ENCODE measurements around the gene PODN. TPM values are rescaled to one million over a fixed set of nuclear protein-coding genes. Genes with fewer than 3 reads are reported as not detected.
A peak's percentile ranks its signal among the peaks of the same experiment; 100 is the strongest.

The PODN gene
- total RNA-seq, 1 experiment from 2014 or later, result not detected

DNA sequence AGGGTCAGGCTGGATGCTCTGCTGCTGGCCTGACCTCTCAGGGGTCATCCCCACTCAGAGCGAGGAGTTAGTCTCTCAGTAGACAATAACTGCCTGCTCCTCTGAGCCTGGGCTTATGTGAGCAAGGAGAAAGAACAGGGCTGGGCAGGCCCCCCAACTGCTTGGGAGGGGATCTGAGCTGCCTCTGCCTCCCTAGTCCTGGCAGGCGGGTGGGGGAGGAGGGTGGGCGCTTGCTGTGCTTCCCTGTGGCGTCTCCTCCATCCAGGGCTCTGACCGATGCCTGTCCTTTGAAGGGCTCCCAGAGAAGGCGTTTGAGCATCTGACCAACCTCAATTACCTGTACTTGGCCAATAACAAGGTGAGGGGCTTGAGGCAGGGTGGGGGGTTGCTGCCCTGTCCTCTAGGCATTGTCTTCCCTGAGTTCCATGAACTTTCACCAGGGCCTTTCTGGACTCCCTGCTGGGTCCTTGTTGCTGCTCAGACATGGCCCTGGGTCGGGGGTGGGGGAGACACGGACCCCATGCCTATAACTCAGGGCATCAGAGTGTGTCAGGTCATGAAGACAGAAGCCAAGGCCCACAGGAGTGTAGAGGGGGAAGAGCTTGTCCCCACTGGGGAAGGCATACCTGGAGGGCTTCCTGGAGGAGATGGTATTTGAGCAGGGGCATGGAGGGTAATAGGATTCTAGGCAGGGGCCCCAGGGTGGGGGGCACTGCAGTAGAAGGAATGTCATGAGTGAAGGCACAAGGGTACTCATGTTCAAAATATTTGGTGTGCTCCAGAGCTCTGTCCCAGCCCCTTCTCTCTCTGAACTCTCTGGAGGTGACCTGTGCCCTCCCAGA lies 12.5 kb downstream of the PODN start:
- DNase-seq (ENCODE audit: low read depth), result no peak

DNA sequence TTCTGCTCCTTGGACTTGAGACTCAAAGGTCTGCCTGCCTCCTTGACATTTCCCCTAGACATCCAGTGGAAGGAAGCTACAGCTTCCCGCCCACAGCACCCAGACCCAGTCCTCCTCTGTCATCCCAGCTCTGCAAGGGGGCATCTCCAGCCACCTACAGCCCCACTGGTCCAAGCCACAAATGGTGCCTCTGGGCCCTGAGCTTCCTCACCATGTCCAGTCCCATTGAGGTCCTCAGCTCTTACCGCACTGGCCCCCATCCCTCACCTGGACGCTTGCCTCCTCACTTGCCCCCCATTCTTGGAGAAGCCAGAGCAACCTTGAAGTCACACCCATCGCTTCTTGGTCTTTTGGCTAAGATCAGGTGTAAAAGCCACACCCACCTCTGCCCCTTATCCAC lies 13.2 kb downstream of the PODN start:
- no peak for DNase-seq (ENCODE audit: low read depth)

DNA sequence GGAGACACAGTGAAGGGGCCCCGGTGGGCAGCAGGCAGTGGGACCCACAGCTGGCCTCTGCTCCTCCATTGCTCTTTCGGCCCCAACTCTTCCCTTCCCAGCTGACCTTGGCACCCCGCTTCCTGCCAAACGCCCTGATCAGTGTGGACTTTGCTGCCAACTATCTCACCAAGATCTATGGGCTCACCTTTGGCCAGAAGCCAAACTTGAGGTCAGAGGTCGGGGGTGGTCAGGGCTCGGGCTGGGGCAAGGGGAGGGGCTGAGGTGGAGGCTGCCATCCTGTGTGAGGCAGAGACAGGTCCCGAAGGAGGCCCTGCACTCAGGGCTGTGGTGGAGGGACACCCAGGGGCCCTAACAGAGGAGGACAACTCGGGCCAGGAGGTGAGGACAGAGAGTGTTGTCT lies 13.7 kb downstream of the PODN start:
- DNase-seq (ENCODE audit: low read depth), result no peak

DNA sequence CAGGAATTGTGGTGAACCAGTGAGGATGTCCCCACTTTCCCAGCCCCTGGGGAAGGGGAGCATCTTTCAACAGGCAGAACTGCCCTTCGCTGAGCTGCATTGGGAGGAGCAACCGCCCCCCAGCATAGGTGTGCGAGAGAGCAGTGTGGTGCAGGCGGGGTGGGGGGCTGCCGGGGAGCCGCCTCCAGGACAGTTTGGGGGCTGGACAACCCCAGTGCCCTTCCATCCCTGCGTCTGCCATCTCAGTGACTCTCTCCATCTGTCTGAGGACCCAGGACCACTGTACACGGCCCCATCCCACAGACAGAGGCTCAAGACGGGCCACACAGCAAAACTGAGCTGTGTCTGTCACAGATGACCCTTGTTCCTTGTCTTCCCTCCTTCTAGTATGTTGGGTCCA lies 14.2 kb downstream of the PODN start:
- DNase-seq (ENCODE audit: low read depth), result no peak

DNA sequence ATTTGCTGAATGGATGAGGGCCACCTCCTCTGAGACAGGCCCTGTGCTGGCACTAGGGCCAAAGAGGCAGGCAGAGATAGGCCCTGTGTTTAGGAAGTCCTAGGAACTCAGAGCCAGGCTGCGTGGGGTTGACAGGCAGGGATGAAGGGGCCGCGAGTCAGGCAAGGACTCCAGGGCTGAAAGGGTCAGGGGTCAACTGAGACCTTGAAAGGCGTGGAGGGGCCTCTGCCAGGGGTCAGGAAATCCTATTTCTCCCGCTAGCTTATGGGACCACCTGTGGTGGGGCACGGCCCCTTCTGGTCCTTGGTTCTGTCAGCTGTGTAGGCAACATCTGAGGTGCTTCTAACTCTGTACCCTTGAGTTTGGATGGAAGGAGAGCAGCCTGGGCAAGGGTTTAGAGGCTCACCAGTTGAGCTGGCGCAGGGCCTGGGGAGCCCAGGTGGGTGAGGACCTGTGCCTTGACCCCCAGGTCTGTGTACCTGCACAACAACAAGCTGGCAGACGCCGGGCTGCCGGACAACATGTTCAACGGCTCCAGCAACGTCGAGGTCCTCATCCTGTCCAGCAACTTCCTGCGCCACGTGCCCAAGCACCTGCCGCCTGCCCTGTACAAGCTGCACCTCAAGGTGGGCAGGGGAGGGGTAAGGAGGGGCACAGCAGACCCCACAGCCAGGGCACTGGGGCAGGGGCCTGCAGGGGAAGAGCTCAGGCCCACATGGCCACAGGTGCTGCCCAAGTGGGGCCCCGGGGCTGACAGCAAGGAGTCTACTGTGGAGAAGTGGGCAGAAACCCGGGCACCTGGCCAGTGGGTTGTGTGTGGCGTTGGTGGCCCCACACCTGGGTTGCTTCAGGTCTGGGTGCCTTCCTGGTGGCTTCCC lies 14.9 kb downstream of the PODN start:
- no peak for DNase-seq (ENCODE audit: low read depth)

DNA sequence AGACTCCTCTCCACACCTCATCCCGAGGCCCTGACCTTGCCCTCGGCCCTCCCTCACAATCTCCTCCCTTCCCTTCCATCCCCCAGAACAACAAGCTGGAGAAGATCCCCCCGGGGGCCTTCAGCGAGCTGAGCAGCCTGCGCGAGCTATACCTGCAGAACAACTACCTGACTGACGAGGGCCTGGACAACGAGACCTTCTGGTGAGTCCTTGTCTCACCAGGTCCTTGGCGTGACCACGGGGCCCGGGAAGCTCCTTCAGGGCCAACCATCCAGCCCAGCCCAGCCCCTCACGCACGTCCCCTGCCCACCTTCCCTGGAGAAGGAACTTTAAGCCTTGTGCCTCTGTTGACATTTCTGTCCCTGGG lies 15.6 kb downstream of the PODN start:
- no peak for DNase-seq (ENCODE audit: low read depth)

DNA sequence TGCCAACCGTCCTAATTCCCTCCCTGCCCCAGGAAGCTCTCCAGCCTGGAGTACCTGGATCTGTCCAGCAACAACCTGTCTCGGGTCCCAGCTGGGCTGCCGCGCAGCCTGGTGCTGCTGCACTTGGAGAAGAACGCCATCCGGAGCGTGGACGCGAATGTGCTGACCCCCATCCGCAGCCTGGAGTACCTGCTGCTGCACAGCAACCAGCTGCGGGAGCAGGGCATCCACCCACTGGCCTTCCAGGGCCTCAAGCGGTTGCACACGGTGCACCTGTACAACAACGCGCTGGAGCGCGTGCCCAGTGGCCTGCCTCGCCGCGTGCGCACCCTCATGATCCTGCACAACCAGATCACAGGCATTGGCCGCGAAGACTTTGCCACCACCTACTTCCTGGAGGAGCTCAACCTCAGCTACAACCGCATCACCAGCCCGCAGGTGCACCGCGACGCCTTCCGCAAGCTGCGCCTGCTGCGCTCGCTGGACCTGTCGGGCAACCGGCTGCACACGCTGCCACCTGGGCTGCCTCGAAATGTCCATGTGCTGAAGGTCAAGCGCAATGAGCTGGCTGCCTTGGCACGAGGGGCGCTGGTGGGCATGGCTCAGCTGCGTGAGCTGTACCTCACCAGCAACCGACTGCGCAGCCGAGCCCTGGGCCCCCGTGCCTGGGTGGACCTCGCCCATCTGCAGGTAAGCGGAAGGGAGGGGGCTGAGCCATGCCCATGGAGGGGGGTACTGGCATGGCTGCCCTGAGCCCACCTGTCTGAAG lies 16.5 kb downstream of the PODN start:
- DNase-seq (ENCODE audit: low read depth), result no peak

DNA sequence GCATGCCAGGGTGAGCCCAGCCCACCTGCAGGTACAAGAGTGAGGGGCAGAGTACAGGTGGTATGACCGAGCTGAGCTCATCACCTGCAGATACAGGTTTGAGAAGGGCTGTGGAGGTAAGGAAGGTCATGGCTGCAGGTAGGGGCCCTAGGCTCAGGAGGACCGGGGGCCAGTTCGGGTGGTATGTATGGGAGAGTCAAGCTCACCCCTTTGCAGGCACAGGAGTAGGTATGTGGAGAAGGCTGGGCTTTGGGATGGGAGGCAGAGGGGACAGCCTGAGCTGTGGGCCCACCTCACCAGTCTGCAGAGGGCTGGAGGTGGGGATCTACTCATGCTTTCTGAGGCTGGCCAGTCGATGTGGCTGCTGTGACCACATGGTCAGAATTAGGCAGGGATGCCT lies 17.2 kb downstream of the PODN start:
- DNase-seq (ENCODE audit: low read depth), result no peak

DNA sequence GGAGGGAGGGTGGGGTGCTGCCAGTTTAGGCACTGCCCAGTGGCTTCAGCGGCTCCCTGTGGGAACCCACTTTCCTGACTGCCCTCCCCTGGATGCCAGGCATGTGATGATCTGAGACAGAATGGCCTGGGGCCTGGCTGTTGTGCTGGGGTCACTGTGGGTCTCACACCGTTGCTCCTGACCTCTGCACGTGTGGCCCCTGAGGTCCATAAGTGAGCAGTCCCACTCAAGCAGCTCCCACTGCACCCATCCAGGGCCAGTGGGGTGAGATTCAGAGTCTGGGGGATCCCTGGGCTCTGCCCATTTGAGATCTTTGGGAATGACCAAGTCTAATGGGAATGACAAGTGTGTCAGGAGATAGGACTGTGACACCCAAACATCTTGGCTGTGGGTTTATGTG lies 18.0 kb downstream of the PODN start:
- DNase-seq (ENCODE audit: low read depth), result no peak

DNA sequence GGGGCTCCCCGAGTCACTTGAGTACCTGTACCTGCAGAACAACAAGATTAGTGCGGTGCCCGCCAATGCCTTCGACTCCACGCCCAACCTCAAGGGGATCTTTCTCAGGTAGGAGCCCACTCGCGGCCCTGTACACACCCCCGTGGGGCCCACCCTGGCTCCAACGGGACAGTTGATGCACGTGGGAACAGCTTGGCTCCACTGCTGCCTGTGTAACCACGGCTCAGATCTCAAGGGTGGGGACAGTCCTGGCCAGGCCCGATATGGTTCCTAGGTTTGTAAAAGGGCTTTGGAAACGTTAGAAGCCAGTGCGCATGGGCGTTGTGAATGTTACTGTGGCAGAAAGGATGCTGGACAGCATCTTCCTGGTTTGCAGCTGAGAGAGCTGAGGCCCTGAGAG lies 18.8 kb downstream of the PODN start:
- DNase-seq (ENCODE audit: low read depth), result no peak

DNA sequence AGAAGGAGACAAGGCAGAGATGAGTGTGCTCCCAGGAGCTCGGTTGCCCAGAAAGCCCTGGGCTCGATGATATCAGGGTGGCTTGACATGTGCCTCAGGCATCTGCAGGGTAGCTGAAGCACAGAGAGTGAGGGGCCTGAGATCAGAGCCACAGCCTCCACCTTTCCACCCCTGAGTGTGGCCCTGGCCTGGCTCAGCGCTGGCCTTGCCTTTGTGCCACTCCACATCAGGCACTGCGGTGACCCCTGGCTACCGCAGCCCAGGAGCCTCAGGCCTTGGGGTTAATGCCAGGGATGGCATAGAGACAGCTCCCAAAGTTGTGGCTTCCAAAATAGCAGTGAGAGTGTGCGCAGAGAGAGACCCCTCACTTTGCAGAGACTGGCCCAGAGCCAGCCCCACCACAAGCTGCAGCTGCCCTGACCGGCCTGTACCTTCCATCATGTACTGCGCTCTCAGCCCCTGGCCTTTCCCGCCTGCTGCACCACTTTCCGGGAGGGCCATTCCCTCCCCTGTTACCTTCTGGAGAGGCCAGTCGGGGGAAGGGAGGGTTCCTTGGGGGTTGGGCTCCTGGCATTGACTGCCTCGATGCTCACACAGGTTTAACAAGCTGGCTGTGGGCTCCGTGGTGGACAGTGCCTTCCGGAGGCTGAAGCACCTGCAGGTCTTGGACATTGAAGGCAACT lies 19.5 kb downstream of the PODN start:
- no peak for DNase-seq (ENCODE audit: low read depth)

DNA sequence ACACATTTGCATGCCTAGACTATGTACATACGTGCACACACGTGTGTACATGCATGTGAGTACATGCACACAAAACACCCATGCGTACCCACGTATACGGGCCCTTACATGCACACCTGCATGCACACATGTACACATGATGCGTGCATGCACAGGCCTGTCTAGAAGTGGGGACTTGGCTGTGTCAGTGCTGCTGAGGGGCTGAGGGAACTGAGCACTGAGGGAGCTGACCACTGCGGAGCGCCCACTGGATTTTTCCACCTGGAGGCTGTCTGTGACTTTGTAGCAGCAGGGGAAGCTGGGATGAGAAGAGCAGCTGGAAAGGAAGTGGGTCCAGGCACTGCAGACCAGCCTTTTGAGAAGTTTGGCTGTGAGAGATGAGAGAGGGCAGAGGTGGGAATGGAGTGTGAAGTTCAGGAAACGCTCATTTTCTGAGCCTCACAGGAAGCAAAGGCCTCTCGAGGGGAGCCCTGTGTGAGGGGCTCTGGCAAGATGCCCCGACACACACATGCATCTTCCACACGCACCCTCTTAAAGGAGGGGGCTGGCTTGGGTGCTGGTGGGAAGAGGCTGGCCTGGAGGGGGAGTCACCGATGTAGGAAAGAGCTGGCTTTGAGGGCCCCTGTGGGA lies 20.9 kb downstream of the PODN start:
- DNase-seq (ENCODE audit: low read depth), result no peak

DNA sequence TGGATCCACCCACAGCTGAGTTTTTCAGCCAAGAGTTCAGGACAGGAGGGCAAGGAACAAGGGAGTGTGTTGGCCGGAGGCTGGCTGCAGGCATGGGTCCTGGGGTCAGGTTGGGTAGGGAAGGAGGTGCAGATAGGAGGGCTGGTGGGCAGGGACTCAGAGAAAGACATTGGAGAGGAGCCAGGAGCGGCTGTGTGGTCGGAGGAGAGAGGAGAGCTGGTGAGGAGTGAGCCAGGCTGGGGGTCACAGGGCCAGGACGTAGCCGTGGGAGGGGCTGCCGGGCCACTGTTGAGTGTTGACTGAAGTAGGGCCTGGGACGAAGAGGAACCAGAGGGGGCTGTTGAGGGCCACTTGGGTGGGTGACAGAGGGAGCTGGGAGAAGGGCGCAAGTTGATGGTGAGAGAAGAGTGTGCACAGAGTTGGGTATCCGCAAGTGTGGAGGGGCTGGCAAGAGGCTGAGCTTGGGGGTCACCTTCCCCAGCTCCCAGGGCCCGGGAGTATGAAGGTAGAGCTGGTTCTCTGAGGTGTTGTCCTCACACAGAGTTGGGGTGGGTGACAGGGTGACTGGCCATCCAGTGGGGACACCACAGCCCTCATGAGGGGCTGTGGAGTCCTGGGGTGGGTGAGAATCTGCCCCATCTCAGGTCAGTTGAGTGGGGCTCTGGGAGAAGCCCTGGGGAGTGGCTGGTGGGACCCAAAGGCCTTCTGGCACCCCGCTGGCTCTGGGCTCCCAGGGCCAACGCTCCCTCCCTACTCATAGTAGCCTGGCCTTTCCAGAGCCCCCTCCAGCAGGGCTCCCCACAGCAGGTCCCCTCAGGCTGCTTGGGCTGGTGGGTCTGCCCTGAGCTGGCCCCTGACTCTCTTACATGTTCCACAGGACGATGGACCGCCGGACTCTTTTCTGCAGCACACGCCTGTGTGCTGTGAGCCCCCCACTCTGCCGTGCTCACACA lies 21.9 kb downstream of the PODN start:
- no peak for DNase-seq (ENCODE audit: low read depth)

DNA sequence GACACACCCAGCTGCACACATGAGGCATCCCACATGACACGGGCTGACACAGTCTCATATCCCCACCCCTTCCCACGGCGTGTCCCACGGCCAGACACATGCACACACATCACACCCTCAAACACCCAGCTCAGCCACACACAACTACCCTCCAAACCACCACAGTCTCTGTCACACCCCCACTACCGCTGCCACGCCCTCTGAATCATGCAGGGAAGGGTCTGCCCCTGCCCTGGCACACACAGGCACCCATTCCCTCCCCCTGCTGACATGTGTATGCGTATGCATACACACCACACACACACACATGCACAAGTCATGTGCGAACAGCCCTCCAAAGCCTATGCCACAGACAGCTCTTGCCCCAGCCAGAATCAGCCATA lies 22.6 kb downstream of the PODN start:
- DNase-seq (ENCODE audit: low read depth), result no peak

DNA sequence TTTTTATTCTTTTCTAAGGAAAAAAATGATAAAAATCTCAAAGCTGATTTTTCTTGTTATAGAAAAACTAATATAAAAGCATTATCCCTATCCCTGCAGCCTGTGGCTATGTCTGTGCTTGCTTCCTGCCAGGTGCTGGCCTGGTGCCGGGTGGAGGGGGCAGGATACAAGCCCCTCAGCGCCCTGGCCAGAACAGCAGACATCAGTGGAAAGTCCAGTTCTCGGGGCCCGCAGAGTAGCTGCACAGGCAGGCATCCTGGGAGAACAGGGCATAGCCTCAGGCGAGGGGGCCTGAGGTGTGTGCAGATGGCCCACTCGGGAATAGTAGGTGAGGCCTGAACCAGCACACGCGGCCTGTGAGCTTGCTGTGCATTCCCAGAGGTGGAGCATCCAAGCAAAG lies 23.4 kb downstream of the PODN start:
- DNase-seq (ENCODE audit: low read depth), result no peak

DNA sequence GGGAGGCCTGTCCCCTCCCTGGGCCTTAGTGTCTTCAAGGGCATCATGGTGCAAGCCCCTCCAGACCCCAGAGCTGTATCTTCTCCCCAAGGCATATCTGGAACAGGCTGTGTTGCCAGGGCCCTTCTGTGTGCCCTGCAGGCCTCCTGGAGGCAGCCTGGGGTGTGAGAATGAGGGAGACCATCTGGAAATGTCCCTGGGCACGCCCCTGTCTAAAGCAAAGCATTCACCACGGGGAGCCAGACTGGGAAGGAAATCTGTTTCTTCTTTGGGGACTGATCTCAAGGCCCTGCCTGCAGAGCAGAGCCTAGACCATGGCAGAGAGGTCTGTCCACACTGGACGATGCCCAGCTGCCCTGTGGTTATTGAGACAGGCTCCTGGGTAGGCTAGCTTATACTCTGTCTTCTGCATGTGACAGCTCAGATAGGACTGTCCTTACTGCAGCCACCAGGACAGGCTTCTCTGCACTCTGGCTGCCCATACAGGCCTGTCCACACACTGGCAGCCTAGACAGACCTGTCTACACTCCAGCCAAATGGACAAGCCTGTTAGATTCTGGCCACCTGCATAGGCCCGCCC lies 24.6 kb downstream of the PODN start:
- no peak for DNase-seq (ENCODE audit: low read depth)

DNA sequence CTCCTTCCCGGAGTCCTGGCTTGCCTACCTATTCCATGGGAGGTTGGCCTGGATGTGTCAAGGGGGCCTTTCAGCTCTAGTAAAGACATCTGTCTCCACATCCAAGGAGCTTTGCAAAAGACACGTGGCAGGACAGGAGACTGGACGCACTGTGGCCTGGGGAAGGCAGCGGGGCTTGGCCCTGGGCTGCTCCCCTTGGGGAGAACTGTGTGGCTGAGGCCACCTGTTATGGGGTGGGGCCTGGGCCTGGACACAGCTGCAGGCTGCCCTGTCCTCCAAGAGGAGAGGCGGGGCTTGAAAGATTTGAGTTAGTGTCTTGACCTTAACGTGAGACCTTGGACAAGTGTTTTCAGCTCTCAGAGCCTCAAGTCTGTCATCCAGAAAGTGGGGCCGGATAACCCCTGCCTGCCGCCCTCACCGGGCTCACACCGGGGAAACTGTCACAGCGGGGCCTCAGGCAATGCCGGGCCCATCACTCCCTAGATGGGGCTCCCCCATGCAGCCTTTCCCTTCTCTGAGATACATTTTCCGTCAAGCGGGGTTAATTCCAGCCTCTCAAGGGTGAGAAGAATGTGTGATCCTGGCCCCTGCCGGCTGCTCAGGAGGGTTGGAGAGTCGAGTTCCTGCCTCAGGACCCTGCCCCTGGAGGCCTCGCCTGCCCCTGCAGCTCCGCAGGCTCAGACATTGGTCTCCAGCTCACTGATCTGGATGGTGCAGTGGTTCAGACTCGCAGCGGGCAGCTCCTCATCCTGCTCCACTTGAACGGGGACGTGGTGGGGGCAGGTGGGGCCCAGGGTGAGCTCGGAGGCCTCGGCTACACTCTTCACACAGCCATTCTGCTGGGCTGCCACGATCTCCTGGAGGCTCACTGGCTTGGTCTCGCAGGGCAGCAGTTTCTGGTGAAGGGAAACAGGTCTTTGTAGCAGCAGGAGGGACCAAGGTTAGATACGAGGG lies 25.6 kb downstream of the PODN start:
- DNase-seq (ENCODE audit: low read depth), result peak; percentile 34

DNA sequence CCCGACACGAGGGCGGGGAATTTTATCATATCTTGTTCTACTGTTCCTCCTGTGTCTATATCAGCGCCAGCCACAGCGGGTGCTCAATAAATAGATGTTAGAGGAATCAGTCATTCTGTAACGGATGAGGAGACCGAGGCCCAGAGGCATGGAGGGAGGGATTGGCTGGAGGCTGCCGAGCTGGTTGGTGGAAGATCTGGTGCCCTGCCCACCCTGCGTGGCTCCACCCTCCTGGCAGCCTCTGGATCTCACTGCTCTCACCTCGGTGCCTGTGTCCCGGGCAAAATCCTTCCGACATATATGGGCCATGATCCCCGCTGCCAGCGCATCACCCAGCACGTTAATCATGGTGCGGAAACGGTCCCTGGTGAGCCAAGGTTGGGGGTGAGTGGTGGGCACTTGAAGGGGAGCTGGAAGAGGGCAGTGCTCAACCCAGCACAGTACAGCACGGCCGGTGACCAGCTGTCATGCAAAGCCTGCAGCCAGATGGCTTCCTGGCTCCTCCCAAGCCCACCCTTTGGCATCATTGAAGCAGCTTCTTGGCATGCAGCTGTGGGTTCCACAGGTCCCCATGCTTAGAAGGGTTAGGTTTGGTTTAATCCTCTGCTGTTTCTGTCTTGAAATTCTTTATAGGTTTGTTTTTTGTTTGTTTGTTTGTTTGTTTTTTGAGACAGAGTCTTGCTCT lies 26.7 kb downstream of the PODN start:
- no peak for DNase-seq (ENCODE audit: low read depth)
